ENCODE results near the gene KHK.

- no peak for TF ChIP-seq CTCF (IDR thresholded peaks at IDR 0.05)
- TF ChIP-seq POLR2A (IDR thresholded peaks at IDR 0.05): no peak
These were observed 50.2 kb downstream of the KHK start for GRCh38 chr2:27136751-27137150.
